Esophagus (tissue), 2 donors: ENCODE measurements around the gene VSTM2A. TPM values are rescaled to one million over a fixed set of nuclear protein-coding genes. Genes with fewer than 3 reads are reported as not detected.

Experiments
- H3K27ac ChIP-seq, 2 donors: one replicate each; pipeline ENCODE4 v1.5.1; 2013; ENCODE audit warnings: low read depth in 2 of 2, mild to moderate bottlenecking in 2 of 2, inconsistent platforms in 1 of 2, low read length in 1 of 2, moderate library complexity in 1 of 2
- H3K27me3 ChIP-seq, 2 donors: one replicate each; pipeline ENCODE4 v1.6.1; 2013; ENCODE audit warnings: low read length in 2 of 2, control low read depth in 1 of 2, mild to moderate bottlenecking in 1 of 2; ENCODE audit not compliant: insufficient read depth in 2 of 2, control insufficient read depth in 1 of 2
- H3K36me3 ChIP-seq, 2 donors: one replicate each; pipeline ENCODE4 v1.6.1; 2013; ENCODE audit warnings: low read length in 1 of 2; ENCODE audit not compliant: control insufficient read depth in 2 of 2, insufficient read depth in 2 of 2
- H3K4me1 ChIP-seq, 2 donors: one replicate each; pipeline ENCODE4 v1.6.1; 2013; ENCODE audit warnings: low read length in 1 of 2; ENCODE audit not compliant: control insufficient read depth in 2 of 2, insufficient read depth in 2 of 2
- H3K4me3 ChIP-seq, 2 donors: one replicate each; pipeline ENCODE4 v1.5.1; 2013; ENCODE audit warnings: low read length in 2 of 2, mild to moderate bottlenecking in 2 of 2, low read depth in 1 of 2, moderate library complexity in 1 of 2
- H3K9me3 ChIP-seq, 2 donors: one replicate each; pipeline ENCODE4 v1.6.1; 2013; ENCODE audit warnings: mild to moderate bottlenecking in 2 of 2, low read depth in 1 of 2, low read length in 1 of 2, moderate library complexity in 1 of 2; ENCODE audit not compliant: control insufficient read depth in 2 of 2, insufficient read depth in 1 of 2
- WGBS, 2 donors: extraction: QIAGEN DNeasy Blood & Tissue Kit; methylation state at CpG; one replicate each; pipeline ENCODE4 v1.1.7; 2013; 5-methylcytosine and 5-hydroxymethylcytosine counted together
- polyA plus RNA-seq, 2 donors: library from polyadenylated mRNA; stranded (reverse); fragments of 200-250 nt; gene quantifications; one replicate each; pipeline ENCODE4 v1.2.3, GENCODE V29; 2013
- donor health status: healthy with polysubstance abuse.
- donor health status: Bipolar disorder and iron deficiency.

The VSTM2A gene
- polyA plus RNA-seq, 2 donors = not detected

DNA sequence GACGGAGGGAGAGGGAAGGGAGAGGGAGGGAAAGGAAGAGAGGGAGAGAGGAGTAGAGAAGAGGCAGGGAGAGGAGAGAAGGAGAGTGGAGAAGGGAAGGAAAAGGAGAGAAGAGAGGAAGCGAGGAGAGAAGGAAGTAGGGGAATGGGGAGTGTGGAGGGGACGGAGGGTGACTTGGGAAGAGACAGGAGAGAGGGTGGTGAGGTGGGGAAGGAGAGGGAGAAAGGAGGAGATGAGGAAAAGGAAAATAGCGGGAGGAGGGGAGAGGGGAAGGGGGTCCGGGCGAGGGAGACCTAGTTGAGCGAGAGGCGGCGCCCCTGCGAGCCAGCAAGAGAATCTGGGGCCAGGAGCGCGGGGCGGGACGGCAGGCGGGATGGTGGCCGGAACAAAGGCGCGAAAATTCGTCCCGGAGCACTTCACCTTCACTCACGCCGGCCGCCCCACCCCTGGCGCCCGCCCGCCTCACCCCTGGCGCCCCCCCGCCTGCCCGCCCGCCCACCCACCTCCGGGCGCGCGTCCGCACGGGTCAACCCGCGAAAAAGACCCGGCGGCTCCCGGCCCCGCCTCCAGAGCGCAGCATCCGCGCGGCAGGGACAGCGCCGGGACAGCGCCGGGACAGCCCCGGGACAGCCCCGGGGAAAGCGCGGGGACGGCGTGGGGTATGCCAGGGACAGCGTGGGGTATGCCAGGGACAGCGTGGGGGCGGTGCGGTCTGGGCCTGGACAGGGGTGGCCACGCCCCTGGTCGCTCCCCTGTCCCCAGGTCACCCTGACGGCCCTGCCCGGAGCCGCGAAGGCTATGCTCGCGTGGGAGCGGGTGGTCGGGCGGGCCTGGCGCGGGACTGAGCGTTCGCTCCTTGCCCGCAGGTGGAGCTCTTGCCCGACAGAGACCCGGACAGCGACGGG is 4.2 kb downstream of the VSTM2A start:
- Histone ChIP-seq H3K27me3 (peaks cover 0 to 29% of the 10 kb centered on the region in 2 donors), H3K4me1 (peaks cover 5 to 6% of the 10 kb centered on the region in 2 donors), H3K4me3 (peak overlapping the region in 1 of 2 donors; percentile 2), H3K9me3 (peaks cover 0 to 11% of the 10 kb centered on the region in 2 donors), H3K36me3 (no peaks in the 10 kb centered on the region), H3K27ac (no peak overlapping the region)
- 4 to 5% methylated on average over 36 to 80 of the region's 80 CpGs for WGBS, 2 donors

DNA sequence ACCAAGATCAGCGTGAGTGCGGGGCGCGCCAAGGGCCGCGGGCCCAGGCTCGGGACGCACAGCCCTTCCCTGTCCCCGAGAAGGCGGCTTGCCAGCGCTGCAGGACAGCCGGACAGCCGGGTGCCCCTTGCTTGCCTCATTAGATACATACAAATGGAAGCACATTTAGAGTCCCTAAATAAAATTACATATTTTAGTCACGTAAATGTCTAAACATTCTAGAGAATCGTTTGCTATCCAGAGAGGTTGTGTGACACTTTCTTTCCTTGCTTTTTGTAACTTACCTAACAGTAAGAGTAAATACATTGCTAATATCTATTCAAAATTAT is 4.8 kb downstream of the VSTM2A start:
- Histone ChIP-seq H3K9me3 (peaks cover 0 to 10% of the 10 kb centered on the region in 2 donors), H3K27ac (no peak overlapping the region), H3K4me1 (peaks cover 4 to 6% of the 10 kb centered on the region in 2 donors), H3K4me3 (peak overlapping the region in 1 of 2 donors; percentile 2), H3K27me3 (peaks cover 0 to 28% of the 10 kb centered on the region in 2 donors), H3K36me3 (no peaks in the 10 kb centered on the region)
- WGBS, 2 donors = 2 to 4% methylated on average over 15 of the region's 15 CpGs

DNA sequence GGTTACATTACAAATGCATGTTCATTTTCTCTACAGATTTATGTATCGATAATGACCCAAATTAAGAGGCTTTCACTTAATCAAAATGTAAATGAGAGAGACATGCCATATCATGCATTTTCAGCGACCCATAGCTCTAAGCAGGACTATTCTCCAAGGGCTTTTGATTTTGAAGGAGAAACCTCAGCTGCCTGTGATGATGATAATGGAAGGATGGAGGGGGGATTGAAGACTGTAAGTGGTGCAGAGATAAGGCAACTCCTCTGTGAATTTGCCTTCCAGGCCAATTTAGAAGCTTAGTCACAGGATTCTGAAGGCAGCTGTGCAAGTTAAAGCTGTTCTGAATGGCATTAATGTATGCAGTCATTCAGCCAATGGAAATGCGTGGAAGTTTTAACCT is 8.3 kb downstream of the VSTM2A start:
- peaks cover 0 to 5% of the 10 kb centered on the region in 2 donors for H3K9me3 ChIP-seq
- peaks cover 3 to 4% of the 10 kb centered on the region in 2 donors for H3K4me1 ChIP-seq
- H3K27me3 ChIP-seq = peaks cover 0 to 8% of the 10 kb centered on the region in 2 donors
- WGBS, 2 donors = 81 to 86% methylated on average over 3 of the region's 3 CpGs
- no peak overlapping the region for H3K4me3 ChIP-seq
- H3K27ac ChIP-seq = no peak overlapping the region
- no peaks in the 10 kb centered on the region for H3K36me3 ChIP-seq

DNA sequence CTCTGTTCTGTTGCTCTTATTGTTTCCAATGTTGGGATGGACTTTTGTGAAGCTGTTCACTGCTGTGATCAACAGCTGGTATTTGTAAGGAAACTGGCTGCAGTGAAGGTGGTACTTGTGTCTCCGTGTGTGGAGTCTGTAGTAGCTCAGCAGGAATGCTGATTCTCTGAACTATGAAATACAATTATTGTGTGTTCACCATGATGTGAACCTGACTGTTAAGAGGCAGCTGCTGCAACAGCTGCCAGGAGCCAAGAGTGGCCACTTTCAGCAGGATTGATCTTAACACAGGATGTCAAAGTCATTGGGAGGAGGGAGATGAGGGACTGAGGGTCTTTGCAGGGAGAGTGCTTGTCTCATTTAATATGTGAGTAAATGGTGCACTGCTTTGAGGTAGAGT is 13.9 kb downstream of the VSTM2A start:
- no peaks in the 10 kb centered on the region for H3K36me3 ChIP-seq
- H3K9me3 ChIP-seq = peaks cover 0 to 2% of the 10 kb centered on the region in 2 donors
- no peaks in the 10 kb centered on the region for H3K4me1 ChIP-seq
- WGBS, 2 donors = 15 to 33% methylated on average over 1 of the region's 1 CpG
- no peak overlapping the region for H3K4me3 ChIP-seq
- no peaks in the 10 kb centered on the region for H3K27me3 ChIP-seq
- no peak overlapping the region for H3K27ac ChIP-seq

DNA sequence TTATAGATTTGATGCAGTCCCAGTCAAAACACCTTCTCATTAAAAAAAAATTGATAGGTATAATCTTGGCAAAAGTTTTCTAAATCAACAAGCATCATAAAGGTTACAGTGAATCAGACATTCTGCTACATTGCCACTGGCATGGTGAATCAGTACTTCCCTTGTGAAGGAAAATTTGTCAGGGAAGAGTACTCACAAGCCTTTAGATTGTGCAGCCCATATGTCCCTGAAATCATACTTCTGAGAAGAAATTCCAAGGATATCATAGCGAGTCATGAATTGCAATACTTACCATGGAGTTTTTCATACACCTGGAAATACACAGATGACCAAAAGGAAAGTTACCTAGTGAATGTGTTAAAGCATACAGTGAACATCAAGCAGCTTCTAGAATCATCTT is 17.2 kb downstream of the VSTM2A start:
- H3K36me3 ChIP-seq = no peaks in the 10 kb centered on the region
- 75 to 85% methylated on average over 1 of the region's 1 CpG for WGBS, 2 donors
- H3K27me3 ChIP-seq = no peaks in the 10 kb centered on the region
- no peaks in the 10 kb centered on the region for H3K4me1 ChIP-seq
- no peaks in the 10 kb centered on the region for H3K9me3 ChIP-seq
- H3K27ac ChIP-seq = no peak overlapping the region
- H3K4me3 ChIP-seq = no peak overlapping the region

DNA sequence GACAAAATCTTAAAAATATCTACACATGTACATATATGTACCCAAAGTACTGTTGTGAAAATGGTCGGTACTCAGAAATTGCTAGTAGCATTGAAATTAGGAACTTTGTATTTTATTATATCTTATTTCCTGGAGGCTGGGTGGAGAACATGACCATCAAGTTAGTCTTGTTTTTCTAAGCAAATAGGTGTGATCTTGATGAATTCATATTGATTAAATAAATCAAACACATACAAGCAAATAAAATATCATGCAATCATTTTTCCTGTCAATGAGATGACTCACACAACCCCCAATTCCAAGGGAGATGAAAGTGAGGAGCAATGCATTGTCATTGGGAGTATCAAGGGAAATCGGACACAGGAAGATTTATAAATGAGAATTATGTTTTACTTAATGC is 18.0 kb downstream of the VSTM2A start:
- Histone ChIP-seq H3K27ac (no peak overlapping the region), H3K4me1 (no peaks in the 10 kb centered on the region), H3K9me3 (peaks cover 0 to under 1% of the 10 kb centered on the region in 2 donors)

DNA sequence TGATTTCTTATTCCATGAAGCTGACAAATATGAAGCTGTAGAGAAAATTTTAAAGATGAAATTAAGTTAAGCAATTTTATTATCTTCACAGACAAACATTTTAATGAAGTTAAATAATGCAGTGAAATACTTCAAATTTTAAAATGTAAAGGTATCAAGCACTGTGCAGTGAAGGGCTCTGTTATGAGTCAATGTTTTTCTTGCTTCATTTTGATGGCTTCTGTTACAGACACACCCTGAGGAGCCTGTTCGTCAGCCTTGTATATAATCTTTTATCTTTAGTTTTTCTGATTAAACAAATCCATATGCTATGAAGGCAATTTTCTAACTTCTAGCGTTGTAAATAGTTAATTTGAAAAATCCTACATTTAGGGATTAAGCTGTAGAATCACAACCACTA is 18.5 kb downstream of the VSTM2A start:
- no peaks in the 10 kb centered on the region for H3K36me3 ChIP-seq
- WGBS, 2 donors = 45 to 59% methylated on average over 2 of the region's 2 CpGs
- no peaks in the 10 kb centered on the region for H3K27me3 ChIP-seq
- peaks cover 0 to 3% of the 10 kb centered on the region in 2 donors for H3K9me3 ChIP-seq
- H3K4me1 ChIP-seq = no peaks in the 10 kb centered on the region
- no peak overlapping the region for H3K27ac ChIP-seq
- H3K4me3 ChIP-seq = no peak overlapping the region

More for the DNA sequence above, 18.0 kb downstream of the VSTM2A start:
- no peaks in the 10 kb centered on the region for H3K36me3 ChIP-seq
- no peaks in the 10 kb centered on the region for H3K27me3 ChIP-seq
- WGBS, 2 donors = 52 to 58% methylated on average over 2 of the region's 2 CpGs
- no peak overlapping the region for H3K4me3 ChIP-seq

DNA sequence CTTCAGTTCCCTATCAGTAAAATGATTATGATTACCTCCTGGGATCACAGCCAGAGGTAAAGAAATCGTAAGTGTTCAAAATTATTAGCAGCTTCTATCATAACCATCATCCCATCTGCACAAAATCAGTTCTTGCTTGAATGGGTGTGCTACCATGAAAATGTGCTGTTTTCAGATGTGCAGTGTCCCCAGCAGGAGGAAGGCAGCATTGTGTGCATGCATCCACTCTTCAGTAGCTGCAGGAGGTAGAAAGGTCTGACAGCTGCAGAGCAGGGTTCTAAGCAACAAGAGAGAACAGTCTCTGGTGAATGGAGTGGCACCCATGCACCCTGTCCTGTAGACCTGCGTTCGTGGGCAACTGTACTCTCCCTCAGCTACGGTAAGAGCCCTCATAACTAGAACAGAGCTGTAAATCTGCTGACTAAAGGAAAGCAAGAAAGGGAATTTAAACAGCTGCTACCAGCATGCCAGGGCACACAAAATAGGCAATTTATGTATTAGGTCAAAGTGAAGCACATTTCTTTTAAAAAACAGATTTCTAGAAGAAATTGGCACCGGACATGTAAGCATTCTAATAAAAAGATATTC is 21.2 kb downstream of the VSTM2A start:
- Histone ChIP-seq H3K9me3 (peaks cover 0 to 3% of the 10 kb centered on the region in 2 donors), H3K4me3 (no peak overlapping the region), H3K27ac (no peak overlapping the region), H3K36me3 (no peaks in the 10 kb centered on the region), H3K27me3 (no peaks in the 10 kb centered on the region), H3K4me1 (no peaks in the 10 kb centered on the region)
- 58 to 81% methylated on average over 5 of the region's 5 CpGs for WGBS, 2 donors

DNA sequence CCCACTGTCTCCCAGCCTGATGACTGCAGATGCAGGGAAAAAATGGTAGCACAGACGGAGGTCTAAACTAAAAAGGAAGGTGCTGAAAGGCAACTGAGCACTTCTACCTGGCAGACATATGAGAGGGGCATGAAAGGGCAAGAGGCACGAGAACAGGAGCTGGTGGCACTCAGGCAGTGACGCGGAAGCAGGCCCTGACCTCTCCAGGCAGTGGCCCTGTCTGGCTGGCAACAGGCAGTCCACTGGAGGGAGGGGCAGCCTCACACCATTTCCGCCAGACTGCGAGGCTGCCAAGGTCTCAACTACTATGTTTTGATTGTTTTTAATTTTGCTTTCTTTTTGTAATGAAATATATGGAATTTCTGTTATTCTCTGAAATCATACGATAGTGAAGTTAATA is 23.3 kb downstream of the VSTM2A start:
- Histone ChIP-seq H3K4me1 (no peaks in the 10 kb centered on the region), H3K4me3 (no peak overlapping the region), H3K36me3 (no peaks in the 10 kb centered on the region), H3K27me3 (no peaks in the 10 kb centered on the region), H3K9me3 (peaks cover 0 to 3% of the 10 kb centered on the region in 2 donors), H3K27ac (no peak overlapping the region)
- 80 to 81% methylated on average over 7 of the region's 7 CpGs for WGBS, 2 donors
